SK-N-SH (cell line): Measurements from ENCODE around the gene SLC35F1. TPM values are rescaled to one million over a fixed set of nuclear protein-coding genes. Genes with fewer than 3 reads are reported as not detected.

Experiments used
- CTCF ChIA-PET: fragments of 300-600, 350-600 bp; formaldehyde crosslinking; extraction: SDS; loops from one replicate; lab custom pipeline; 2021; lab: Yijun Ruan, JAX
- POLR2A ChIA-PET: fragments of 350-600 bp; sonication (Branson Sonifier 250); formaldehyde crosslinking; extraction: SDS; loops from one replicate; lab custom pipeline; 2020; ENCODE audit warnings: antibody characterized with exemption, inconsistent platforms; lab: Yijun Ruan, JAX
- DNase-seq: peaks from one replicate; pipeline ENCODE4 v3.0.0; 2012
- H2AFZ ChIP-seq: fragments of 200-600 bp; sonication (generic); 2 replicates; pipeline ENCODE4 v1.8.1; 2016; ENCODE audit warnings: antibody characterized with exemption, mild to moderate bottlenecking, low read depth
- H3F3A ChIP-seq: fragments of 200-600 bp; sonication (generic); replicated peaks from 2 replicates; pipeline ENCODE3; 2016; ENCODE audit warnings: antibody characterized with exemption, mild to moderate bottlenecking; ENCODE audit not compliant: insufficient read depth
- H3K27ac ChIP-seq, 2 experiments: fragments of 200-500 bp in 1 of 2; fragments of 200-600 bp in 1 of 2; sonication (Bioruptor generic) in 1 of 2; sonication (generic), shearing (Covaris generic) in 1 of 2; 2 replicates each; pipeline versions ENCODE4 v1.5.1 to v1.6.1; 2014 to 2016; ENCODE audit warnings: low read depth in 2 of 2, inconsistent platforms in 1 of 2, low read length in 1 of 2, mild to moderate bottlenecking in 1 of 2, mixed read lengths in 1 of 2
- H3K27me3 ChIP-seq: fragments of 200-600 bp; sonication (generic), shearing (Covaris generic); 2 replicates; pipeline ENCODE4 v1.6.1; 2016; ENCODE audit warnings: mixed run types; ENCODE audit not compliant: insufficient read depth
- H3K36me3 ChIP-seq, 2 experiments: fragments of 200-500 bp in 1 of 2; fragments of 200-600 bp in 1 of 2; sonication (Bioruptor generic) in 1 of 2; sonication (generic) in 1 of 2; replicated peaks in 1 of 2; 2 replicates each; pipeline versions ENCODE3 to v1.5.1; 2014 to 2016; ENCODE audit warnings: low read length in 1 of 2, mild to moderate bottlenecking in 1 of 2; ENCODE audit not compliant: insufficient read depth in 2 of 2, control insufficient read depth in 1 of 2
- H3K4me1 ChIP-seq, 2 experiments: fragments of 200-500 bp in 1 of 2; fragments of 200-600 bp in 1 of 2; sonication (Bioruptor generic) in 1 of 2; sonication (generic), shearing (Covaris generic) in 1 of 2; 2 replicates each; pipeline versions ENCODE4 v1.5.1 to v1.6.1; 2014 to 2016; ENCODE audit warnings: low read depth in 1 of 2, low read length in 1 of 2, mixed run types in 1 of 2; ENCODE audit not compliant: insufficient read depth in 2 of 2, control insufficient read depth in 1 of 2
- H3K4me2 ChIP-seq: fragments of 200-600 bp; sonication (generic), shearing (Covaris generic); 2 replicates; pipeline ENCODE4 v1.6.1; 2017; ENCODE audit warnings: mixed run types
- H3K4me3 ChIP-seq, 2 experiments: fragments of 200-500 bp in 1 of 2; fragments of 200-600 bp in 1 of 2; sonication (Bioruptor generic) in 1 of 2; sonication (generic), shearing (Covaris generic) in 1 of 2; 2 replicates each; pipeline versions ENCODE4 v1.5.1 to v1.8.1; 2014 to 2016; ENCODE audit warnings: low read depth in 2 of 2, inconsistent platforms in 1 of 2, low read length in 1 of 2, mild to moderate bottlenecking in 1 of 2, mixed read lengths in 1 of 2, moderate library complexity in 1 of 2
- H3K79me2 ChIP-seq: fragments of 200-600 bp; sonication (generic); 2 replicates; pipeline ENCODE4 v1.8.1; 2017; ENCODE audit warnings: mild to moderate bottlenecking; ENCODE audit not compliant: insufficient read depth
- H3K9ac ChIP-seq: fragments of 200-600 bp; sonication (generic); 2 replicates; pipeline ENCODE4 v1.6.1; 2017; ENCODE audit warnings: mixed run types
- H3K9me2 ChIP-seq: fragments of 200-600 bp; sonication (generic); 2 replicates; pipeline ENCODE4 v1.6.1; 2017; ENCODE audit warnings: mixed run types
- H3K9me3 ChIP-seq: fragments of 200-600 bp; sonication (generic); 2 replicates; pipeline ENCODE4 v1.6.1; 2017; ENCODE audit warnings: mixed run types, mild to moderate bottlenecking, moderate library complexity
- H4K20me1 ChIP-seq: fragments of 200-600 bp; sonication (generic); 2 replicates; pipeline ENCODE4 v1.6.1; 2017; ENCODE audit warnings: mild to moderate bottlenecking, mixed run types; ENCODE audit not compliant: insufficient read depth
- EP300 ChIP-seq, 2 experiments: IDR thresholded peaks; 2 replicates each; pipeline versions ENCODE4 v1.4.0 to v1.6.1; 2012; ENCODE audit warnings: borderline replicate concordance in 1 of 2, low read depth in 1 of 2, low read length in 1 of 2
- EZH2phosphoT487 ChIP-seq: fragments of 200-600 bp; sonication (generic); IDR thresholded peaks from 2 replicates; pipeline ENCODE4 v1.6.1; 2017; ENCODE audit warnings: low read depth, mixed run types, mild to moderate bottlenecking, antibody characterized with exemption, moderate library complexity, borderline replicate concordance
- FOXJ3 ChIP-seq: sonication (generic); formaldehyde crosslinking; IDR thresholded peaks from 2 replicates; pipeline ENCODE4 v1.5.1; 2020; ENCODE audit warnings: mild to moderate bottlenecking, missing genetic modification reagents
- FOXM1 ChIP-seq: IDR thresholded peaks from 2 replicates; pipeline ENCODE4 v1.4.0; 2012; ENCODE audit warnings: low read depth, mild to moderate bottlenecking
- GABPA ChIP-seq: IDR thresholded peaks from 2 replicates; pipeline ENCODE4 v1.4.0; 2012; ENCODE audit warnings: low read depth, mild to moderate bottlenecking
- MAX ChIP-seq: IDR thresholded peaks from 2 replicates; pipeline ENCODE4 v1.4.0; 2012; ENCODE audit warnings: low read depth
- NFIC ChIP-seq: IDR thresholded peaks from 2 replicates; pipeline ENCODE4 v1.4.0; 2012; ENCODE audit warnings: borderline replicate concordance
- NRF1 ChIP-seq: IDR thresholded peaks from 2 replicates; pipeline ENCODE4 v1.6.1; 2012; ENCODE audit warnings: low read depth, mild to moderate bottlenecking, low read length
- POLR2AphosphoS5 ChIP-seq: IDR thresholded peaks from 2 replicates; pipeline ENCODE4 v1.6.1; 2012; ENCODE audit warnings: low read depth, low read length
- RAD21 ChIP-seq: IDR thresholded peaks from 2 replicates; pipeline ENCODE4 v1.6.1; 2012; ENCODE audit warnings: mild to moderate bottlenecking, low read length
- RFX5 ChIP-seq: IDR thresholded peaks from 2 replicates; pipeline ENCODE4 v1.6.1; 2012; ENCODE audit warnings: mild to moderate bottlenecking, improper control_type of control experiment, low read length
- SIN3A ChIP-seq: IDR thresholded peaks from 2 replicates; pipeline ENCODE4 v1.6.1; 2012; ENCODE audit warnings: low read depth, mild to moderate bottlenecking, low read length, moderate library complexity, borderline replicate concordance
- TCF12 ChIP-seq: IDR thresholded peaks from 2 replicates; pipeline ENCODE4 v1.4.0; 2012
- USF1 ChIP-seq: IDR thresholded peaks from 2 replicates; pipeline ENCODE4 v1.4.0; 2012; ENCODE audit warnings: low read depth, borderline replicate concordance
- YY1 ChIP-seq: IDR thresholded peaks from 2 replicates; pipeline ENCODE4 v1.4.0; 2012; ENCODE audit warnings: low read depth, mild to moderate bottlenecking
- WGBS: methylation state at CpG from one replicate; pipeline ENCODE4 v1.1.6; 2017; ENCODE audit warnings: low lambda C conversion rate; 5-methylcytosine and 5-hydroxymethylcytosine counted together
- polyA plus RNA-seq, 3 experiments: library from polyadenylated mRNA; depleted of rRNA; stranded (reverse); fragments of >200 nt; gene quantifications; 2 replicates each; pipeline ENCODE4 v1.2.3, GENCODE V29; 2012

The SLC35F1 gene
- polyA plus RNA-seq, 1 of the 3 experiments (the other 2 are of a cell fraction): under 0.01 TPM

- Histone ChIP-seq H3K36me3 (no peaks in the 10 kb centered on the region), H3K4me3 (no peak overlapping the region)
- POLR2A ChIA-PET: no interaction called here
- TF ChIP-seq GABPA (no peak), NRF1 (no peak), YY1 (no peak)
- TF ChIP-seq, all 33 proteins: peak for 0
- Histone ChIP-seq H3K9ac (no peak overlapping the region), H2AFZ (no peak overlapping the region), H3K4me2 (no peak overlapping the region), H3K4me1 (no peaks in the 10 kb centered on the region), H4K20me1 (no peaks in the 10 kb centered on the region), H3K9me3 (no peaks in the 10 kb centered on the region), H3K79me2 (no peaks in the 10 kb centered on the region), H3K9me2 (no peaks in the 10 kb centered on the region), H3F3A (no peaks in the 10 kb centered on the region), H3K27me3 (no peaks in the 10 kb centered on the region), H3K27ac (no peak overlapping the region)
- no peak for DNase-seq
- WGBS: 29% methylated on average over 3 of the region's 3 CpGs
- CTCF ChIA-PET: interaction anchor here (0.6 kb wide), 1 partner anchor 222 kb away, joined by 3 read pairs; no protein-coding TSS in a partner anchor
Measured at GRCh38 chr6:117861545-117861944, 45.5 kb upstream of the SLC35F1 start.

DNA sequence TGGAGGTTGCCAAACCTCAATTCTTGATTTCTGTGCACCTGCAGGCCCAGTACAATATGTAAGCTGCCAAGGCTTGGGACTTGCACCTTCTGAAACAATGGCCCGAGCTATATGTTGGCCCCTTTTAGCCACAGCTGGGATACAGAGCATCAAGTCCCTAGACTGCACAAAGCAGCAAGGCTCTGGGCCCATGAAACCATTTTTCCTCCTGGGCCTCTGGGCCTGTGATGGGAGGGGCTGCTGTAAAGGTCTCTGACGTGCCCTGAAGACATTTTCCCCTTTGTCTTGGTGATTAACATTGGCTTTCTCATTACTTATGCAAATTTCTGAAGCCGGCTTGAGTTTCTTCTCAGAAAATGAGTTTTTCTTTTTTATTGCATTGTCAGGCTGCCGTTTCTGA lies 40.5 kb upstream of the SLC35F1 start:
- no peak overlapping the region for H2AFZ ChIP-seq
- 13% methylated on average over 4 of the region's 4 CpGs for WGBS
- H3K27ac ChIP-seq: no peak overlapping the region
- CTCF ChIA-PET: no interaction called here
- DNase-seq: no peak
- no peak overlapping the region for H3K9ac ChIP-seq
- no peaks in the 10 kb centered on the region for H3K9me2 ChIP-seq
- no peak overlapping the region for H3K4me3 ChIP-seq
- no peaks in the 10 kb centered on the region for H3K79me2 ChIP-seq
- no peaks in the 10 kb centered on the region for H3K27me3 ChIP-seq
- TF ChIP-seq FOXM1 (no peak), EZH2phosphoT487 (no peak), SIN3A (no peak), RFX5 (no peak), NFIC (no peak), FOXJ3 (no peak), TCF12 (no peak)
- H3K36me3 ChIP-seq: no peaks in the 10 kb centered on the region
- POLR2A ChIA-PET: no interaction called here
- no peaks in the 10 kb centered on the region for H3F3A ChIP-seq
- no peaks in the 10 kb centered on the region for H3K4me1 ChIP-seq
- H3K4me2 ChIP-seq: no peak overlapping the region
- H4K20me1 ChIP-seq: no peaks in the 10 kb centered on the region
- H3K9me3 ChIP-seq: no peaks in the 10 kb centered on the region

GRCh38 chr6:117870486-117871242 lies 36.4 kb upstream of the SLC35F1 start:
- 15% methylated on average over 4 of the region's 4 CpGs for WGBS
- Histone ChIP-seq H3K4me3 (no peak overlapping the region), H3K9me3 (no peaks in the 10 kb centered on the region), H3K9ac (no peak overlapping the region), H3K27ac (no peak overlapping the region), H3K4me2 (no peak overlapping the region), H4K20me1 (no peaks in the 10 kb centered on the region), H3F3A (no peaks in the 10 kb centered on the region), H2AFZ (no peak overlapping the region), H3K36me3 (no peaks in the 10 kb centered on the region), H3K27me3 (no peaks in the 10 kb centered on the region), H3K9me2 (no peaks in the 10 kb centered on the region), H3K4me1 (no peaks in the 10 kb centered on the region), H3K79me2 (no peaks in the 10 kb centered on the region)
- DNase-seq: no peak
- POLR2A ChIA-PET: no interaction called here
- TF ChIP-seq EP300 (IDR thresholded peaks at IDR 0.05; ENCODE audit: borderline replicate concordance in 1 of 2, low read depth in 1 of 2, low read length in 1 of 2) (no peak), USF1 (no peak), POLR2AphosphoS5 (no peak), MAX (no peak), RAD21 (no peak), NFIC (no peak), GABPA (no peak), TCF12 (no peak)
- CTCF ChIA-PET: no interaction called here
